Retinal pigment epithelial cell (primary cell): Measurements from ENCODE around the gene TNS1.

ENCODE experiments used
- DNase-seq: peaks from one replicate; pipeline ENCODE4 v3.0.0-alpha.2; 2010; ENCODE audit warnings: low read depth
- H3K4me3 ChIP-seq: 2 replicates; pipeline ENCODE4 v1.5.1; 2011; ENCODE audit warnings: mild to moderate bottlenecking, low read length, control low read depth, moderate library complexity
- CTCF ChIP-seq: conservative IDR thresholded peaks from 2 replicates; pipeline ENCODE4 v1.5.1; 2011; ENCODE audit warnings: low read depth, low read length, control low read depth, inconsistent platforms

TNS1 gene

DNA sequence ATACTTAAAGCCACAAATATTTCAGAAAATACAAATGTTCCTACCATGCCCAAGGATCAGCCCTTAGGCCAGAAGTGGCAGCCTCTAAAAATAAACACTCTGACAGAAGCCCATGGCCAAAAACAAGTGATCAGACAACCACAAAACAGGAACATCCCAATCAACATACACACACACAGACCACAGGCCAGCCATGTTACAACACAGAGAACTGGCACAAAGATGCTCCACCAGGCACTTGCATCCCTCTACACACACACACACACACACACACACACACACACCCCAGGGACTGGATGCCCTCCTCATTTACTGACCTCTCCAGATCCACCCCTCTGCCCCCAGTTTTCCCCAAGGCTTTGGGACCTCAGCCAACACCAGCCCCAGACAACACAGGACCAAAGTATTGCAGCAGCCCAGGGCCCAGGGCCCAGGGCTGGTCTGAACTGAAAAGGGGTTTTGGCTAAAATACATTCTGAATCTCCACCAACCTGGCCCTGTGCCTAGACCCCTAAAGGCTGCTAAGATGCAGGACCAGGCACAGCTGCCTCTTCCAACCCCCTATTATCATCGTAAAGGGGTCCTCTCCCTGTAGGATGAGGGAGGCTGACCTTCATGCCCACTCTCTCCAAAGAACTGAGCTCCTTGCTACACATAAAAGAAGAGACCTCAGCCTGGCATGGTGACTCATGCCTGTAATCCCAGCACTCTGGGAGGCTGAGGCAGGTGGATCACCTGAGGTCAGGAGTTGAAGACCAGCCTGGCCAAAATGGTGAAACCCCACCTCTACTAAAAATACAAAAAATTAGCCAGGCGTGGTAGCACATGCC lies 151.4 kb downstream of the TNS1 start:
- no peak for DNase-seq
- no peak for TF ChIP-seq CTCF
- no peak overlapping the region for H3K4me3 ChIP-seq

- DNase-seq: no peak
- H3K4me3 ChIP-seq: peak overlapping the region; percentile 46
- TF ChIP-seq CTCF: no peak
Measured at GRCh38 chr2:217849154-217849975, 153.4 kb downstream of the TNS1 start.

DNA sequence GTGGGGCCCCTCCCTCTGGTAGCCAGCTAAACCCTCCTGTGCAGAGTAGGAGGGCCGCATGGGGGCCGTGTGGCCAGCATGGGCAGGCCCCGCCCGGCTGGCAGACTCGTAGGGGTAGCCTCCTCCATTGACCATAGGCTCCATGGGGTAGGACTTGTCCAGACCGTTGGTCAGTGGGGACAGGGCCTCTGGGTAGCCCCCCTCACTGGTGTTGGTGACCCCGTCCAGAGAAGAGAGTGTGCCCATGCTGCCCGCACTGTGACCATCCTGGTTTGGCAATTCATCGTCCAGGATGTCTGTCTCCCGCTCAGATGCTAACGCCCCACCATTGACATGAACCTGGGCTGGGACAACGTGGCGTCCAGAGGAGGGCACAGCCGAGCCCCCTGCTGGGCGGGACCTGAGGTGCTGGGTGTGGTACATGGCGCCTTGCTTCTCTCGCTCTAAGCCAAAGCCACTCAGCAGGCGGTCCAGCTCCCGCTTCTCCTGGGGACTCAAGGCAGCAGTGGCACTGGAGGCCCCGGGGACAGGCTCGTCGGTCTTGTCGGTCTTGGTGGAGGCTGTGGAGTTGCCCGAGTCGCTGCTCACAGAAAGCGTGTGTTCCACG lies 154.3 kb downstream of the TNS1 start:
- no peak for DNase-seq
- no peak overlapping the region for H3K4me3 ChIP-seq
- no peak for TF ChIP-seq CTCF

- DNase-seq: no peak
- TF ChIP-seq CTCF: no peak
- H3K4me3 ChIP-seq: no peak overlapping the region
Measured at GRCh38 chr2:217847552-217848350, 155.0 kb downstream of the TNS1 start.

- no peak for DNase-seq
- no peak overlapping the region for H3K4me3 ChIP-seq
- TF ChIP-seq CTCF: no peak
Measured at GRCh38 chr2:217847115-217847514, 155.7 kb downstream of the TNS1 start.

GRCh38 chr2:217846321-217846743 lies 156.5 kb downstream of the TNS1 start:
- no peak overlapping the region for H3K4me3 ChIP-seq
- no peak for TF ChIP-seq CTCF
- DNase-seq: no peak
